ENCODE data around the gene FHIT. TPM values are rescaled to one million over a fixed set of nuclear protein-coding genes. Genes with fewer than 3 reads are reported as not detected.
A peak's percentile ranks its signal among the peaks of the same experiment; 100 is the strongest.

The FHIT gene
- total and polyA plus RNA-seq, 7 donors, result 0.98 to 10.4 (median 4.0) TPM

DNA sequence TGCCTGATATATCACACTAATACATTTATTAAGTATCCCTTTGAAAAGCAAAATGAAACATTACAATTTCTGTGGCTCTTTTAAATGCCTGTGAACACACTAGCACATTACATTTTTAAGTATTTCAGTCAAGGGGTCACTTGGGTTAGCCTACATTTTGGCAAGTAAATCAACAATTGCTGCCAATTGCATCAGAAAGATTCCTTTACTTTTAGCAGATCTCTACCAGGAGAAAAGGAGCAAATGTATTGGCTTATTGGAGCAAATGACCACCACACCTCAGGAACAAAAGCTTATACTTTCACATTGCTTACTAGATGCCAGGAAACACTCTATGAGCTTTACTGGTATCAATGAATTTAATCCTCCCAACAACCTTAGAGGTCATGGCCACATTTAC lies 947.1 kb downstream of the FHIT start:
- H3K4me1 ChIP-seq, result no peaks in the 10 kb centered on the region
- no peaks in the 10 kb centered on the region for H3K27me3 ChIP-seq (ENCODE audit: insufficient read depth in 3 of 3, low read length in 2 of 3)
- TF ChIP-seq, protein P1, sequence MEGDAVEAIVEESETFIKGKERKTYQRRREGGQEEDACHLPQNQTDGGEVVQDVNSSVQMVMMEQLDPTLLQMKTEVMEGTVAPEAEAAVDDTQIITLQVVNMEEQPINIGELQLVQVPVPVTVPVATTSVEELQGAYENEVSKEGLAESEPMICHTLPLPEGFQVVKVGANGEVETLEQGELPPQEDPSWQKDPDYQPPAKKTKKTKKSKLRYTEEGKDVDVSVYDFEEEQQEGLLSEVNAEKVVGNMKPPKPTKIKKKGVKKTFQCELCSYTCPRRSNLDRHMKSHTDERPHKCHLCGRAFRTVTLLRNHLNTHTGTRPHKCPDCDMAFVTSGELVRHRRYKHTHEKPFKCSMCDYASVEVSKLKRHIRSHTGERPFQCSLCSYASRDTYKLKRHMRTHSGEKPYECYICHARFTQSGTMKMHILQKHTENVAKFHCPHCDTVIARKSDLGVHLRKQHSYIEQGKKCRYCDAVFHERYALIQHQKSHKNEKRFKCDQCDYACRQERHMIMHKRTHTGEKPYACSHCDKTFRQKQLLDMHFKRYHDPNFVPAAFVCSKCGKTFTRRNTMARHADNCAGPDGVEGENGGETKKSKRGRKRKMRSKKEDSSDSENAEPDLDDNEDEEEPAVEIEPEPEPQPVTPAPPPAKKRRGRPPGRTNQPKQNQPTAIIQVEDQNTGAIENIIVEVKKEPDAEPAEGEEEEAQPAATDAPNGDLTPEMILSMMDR (IDR thresholded peaks at IDR 0.05), result no peak
- H3K4me3 ChIP-seq, result no peak overlapping the region
- ATAC-seq (no peak), DNase-seq (no peak)
- H3K9me3 ChIP-seq, result no peaks in the 10 kb centered on the region
- intact Hi-C loops (cut with DNase I), result no loop called here
- no peak overlapping the region for H3K27ac ChIP-seq
- no peaks in the 10 kb centered on the region for H3K36me3 ChIP-seq (ENCODE audit: insufficient read depth in 1 of 2, low read depth in 1 of 2)

DNA sequence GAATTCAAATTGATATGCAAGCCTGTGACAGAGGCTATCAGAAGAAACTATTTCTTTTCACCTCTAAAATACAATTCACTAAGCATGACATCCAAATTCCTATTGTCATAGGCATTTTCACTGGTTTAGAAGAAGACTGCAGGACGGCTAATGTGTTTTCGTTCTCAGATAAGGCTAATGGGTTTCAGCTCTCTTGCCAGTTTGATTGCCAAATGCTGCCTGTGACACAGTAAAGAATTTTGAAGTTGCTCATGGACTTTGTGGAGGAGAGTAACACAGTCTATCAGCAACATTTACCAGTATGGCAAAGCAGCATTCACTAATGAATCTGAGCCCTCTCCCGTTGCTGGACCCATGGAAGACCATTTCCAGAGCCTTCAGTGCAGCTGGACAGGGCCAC lies 948.1 kb downstream of the FHIT start:
- Histone ChIP-seq H3K4me1 (no peaks in the 10 kb centered on the region), H3K27ac (no peak overlapping the region), H3K4me3 (no peak overlapping the region), H3K9me3 (no peaks in the 10 kb centered on the region), H3K27me3 (ENCODE audit: insufficient read depth in 3 of 3, low read length in 2 of 3) (no peaks in the 10 kb centered on the region), H3K36me3 (ENCODE audit: insufficient read depth in 1 of 2, low read depth in 1 of 2) (no peaks in the 10 kb centered on the region)
- ATAC-seq, result no peak
- intact Hi-C loops (cut with DNase I), result no loop called here
- DNase-seq, result no peak
- WGBS, 3 donors, result 85 to 86% (median 85%) methylated on average over 3 of the region's 3 CpGs
- TF ChIP-seq, protein P1 (IDR thresholded peaks at IDR 0.05), result no peak

DNA sequence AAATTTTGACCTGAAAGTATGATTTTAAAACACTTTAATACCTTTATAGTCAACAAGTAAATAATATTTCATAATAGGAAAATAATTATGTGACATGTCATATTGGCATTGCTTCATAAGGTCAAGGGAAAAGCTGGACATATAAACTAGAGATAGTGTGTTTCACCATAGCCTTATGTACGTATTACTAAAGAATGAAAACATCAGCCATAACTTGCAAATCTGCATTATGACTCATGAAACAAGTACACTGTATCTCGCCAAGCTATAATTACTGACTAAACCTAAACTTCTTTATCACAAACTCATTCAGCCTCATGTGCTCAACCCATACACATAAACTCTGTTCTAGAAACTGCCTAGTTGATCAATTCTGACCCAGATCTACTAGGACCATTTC lies 950.1 kb downstream of the FHIT start:
- intact Hi-C loops (cut with DNase I), result no loop called here
- no peaks in the 10 kb centered on the region for H3K4me1 ChIP-seq
- H3K36me3 ChIP-seq (ENCODE audit: insufficient read depth in 1 of 2, low read depth in 1 of 2), result no peaks in the 10 kb centered on the region
- no peak for ATAC-seq
- H3K27ac ChIP-seq, result no peak overlapping the region
- H3K27me3 ChIP-seq (ENCODE audit: insufficient read depth in 3 of 3, low read length in 2 of 3), result no peaks in the 10 kb centered on the region
- DNase-seq, result no peak
- no peak overlapping the region for H3K4me3 ChIP-seq
- TF ChIP-seq, protein P1 (IDR thresholded peaks at IDR 0.05), result no peak
- WGBS, 3 donors, result 92 to 96% (median 93%) methylated on average over 2 of the region's 2 CpGs
- H3K9me3 ChIP-seq, result no peaks in the 10 kb centered on the region

DNA sequence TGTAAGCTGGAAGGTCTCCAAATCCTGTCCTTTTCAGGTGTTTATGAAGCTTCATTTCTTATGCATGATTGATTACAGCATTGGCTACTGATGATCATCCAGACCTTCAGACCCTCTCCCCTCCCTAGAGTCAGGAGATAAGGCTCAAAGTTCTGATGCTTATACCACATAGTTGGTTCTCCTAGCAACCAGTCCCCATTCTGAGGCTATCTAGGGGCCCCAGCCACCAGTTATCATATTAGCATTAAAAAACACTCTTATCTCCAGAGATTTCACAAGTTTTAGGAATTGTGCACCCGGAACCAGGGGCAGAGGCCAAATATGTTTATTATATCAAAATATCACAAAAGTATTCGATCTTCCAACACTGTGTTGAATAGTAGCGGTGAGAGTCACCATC lies 953.1 kb downstream of the FHIT start:
- ATAC-seq (no peak), DNase-seq (no peak)
- Histone ChIP-seq H3K4me1 (peaks cover 8% of the 10 kb centered on the region), H3K36me3 (ENCODE audit: insufficient read depth in 1 of 2, low read depth in 1 of 2) (no peaks in the 10 kb centered on the region), H3K27me3 (ENCODE audit: insufficient read depth in 3 of 3, low read length in 2 of 3) (no peaks in the 10 kb centered on the region), H3K9me3 (no peaks in the 10 kb centered on the region), H3K27ac (no peak overlapping the region), H3K4me3 (no peak overlapping the region)
- intact Hi-C loops (cut with DNase I), result no loop called here
- 93 to 95% (median 93%) methylated on average over 3 of the region's 3 CpGs for WGBS, 3 donors
- TF ChIP-seq, protein P1 (IDR thresholded peaks at IDR 0.05), result no peak

DNA sequence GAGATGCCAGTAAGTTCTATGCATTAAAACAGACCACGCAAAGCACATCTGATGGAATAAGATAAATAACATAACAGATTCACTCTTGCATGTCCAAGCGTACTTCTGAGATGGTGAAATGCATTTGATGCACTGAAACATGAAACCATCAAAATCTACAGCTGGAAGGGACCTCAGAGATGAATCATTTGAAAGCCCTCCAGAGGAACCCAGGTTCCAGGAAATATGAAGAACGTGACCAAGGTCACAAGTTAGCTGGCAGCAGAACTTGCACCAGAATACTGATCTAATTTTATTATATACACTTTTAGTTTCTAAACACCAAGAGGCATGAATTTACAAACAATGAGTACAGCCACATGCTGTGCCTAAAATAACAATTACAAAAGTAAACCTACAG lies 957.1 kb downstream of the FHIT start:
- intact Hi-C loops (cut with DNase I), result no loop called here
- WGBS, 3 donors, result 19 to 24% (median 22%) methylated on average over 3 of the region's 3 CpGs
- ATAC-seq, result peak; percentile 19 to 72 (median 58)
- H3K9me3 ChIP-seq, result no peaks in the 10 kb centered on the region
- H3K27ac ChIP-seq, result no peak overlapping the region
- H3K27me3 ChIP-seq (ENCODE audit: insufficient read depth in 3 of 3, low read length in 2 of 3), result no peaks in the 10 kb centered on the region
- no peaks in the 10 kb centered on the region for H3K36me3 ChIP-seq (ENCODE audit: insufficient read depth in 1 of 2, low read depth in 1 of 2)
- TF ChIP-seq, protein P1 (IDR thresholded peaks at IDR 0.05), result no peak
- no peak for DNase-seq
- H3K4me3 ChIP-seq, result no peak overlapping the region
- peaks cover 8% of the 10 kb centered on the region for H3K4me1 ChIP-seq

All from psoas muscle (tissue), 8 donors.